GM12878 (cell line): Measurements from ENCODE around the gene RTN4RL1. TPM values are rescaled to one million over a fixed set of nuclear protein-coding genes. Genes with fewer than 3 reads are reported as not detected.

Experiments used
- EP300 ChIP-seq, 2 experiments: fragments of 150-350 bp in 1 of 2; IDR thresholded peaks; 2 replicates each; pipeline ENCODE4 v1.6.1; 2011 to 2012; ENCODE audit warnings: low read depth in 2 of 2, low read length in 2 of 2, borderline replicate concordance in 1 of 2, improper control_type of control experiment in 1 of 2, inconsistent platforms in 1 of 2; ENCODE audit not compliant: control insufficient read depth in 1 of 2
- IKZF2 ChIP-seq, 2 experiments: fragments of 450-650 bp; IDR thresholded peaks; 2 replicates each; pipeline ENCODE4 v1.6.1; 2017; ENCODE audit warnings: mild to moderate bottlenecking in 2 of 2, moderate library complexity in 2 of 2
- MTA2 ChIP-seq: fragments of 450-650 bp; IDR thresholded peaks from 2 replicates; pipeline ENCODE4 v1.6.1; 2016; ENCODE audit warnings: low read depth, mild to moderate bottlenecking, moderate library complexity
- NBN ChIP-seq: fragments of 450-650 bp; IDR thresholded peaks from 2 replicates; pipeline ENCODE4 v1.6.1; 2016
- NRF1 ChIP-seq: conservative IDR thresholded peaks from 2 replicates; pipeline ENCODE4 v1.6.1; 2011; ENCODE audit warnings: mild to moderate bottlenecking, low read depth, low read length, improper control_type of control experiment
- POLR2A ChIP-seq: IDR thresholded peaks from 2 replicates; pipeline ENCODE4 v1.6.1; 2011; ENCODE audit warnings: low read depth, mild to moderate bottlenecking, low read length
- POLR2AphosphoS2 ChIP-seq: IDR thresholded peaks from 2 replicates; pipeline ENCODE4 v1.6.1; 2011; ENCODE audit warnings: low read depth, mild to moderate bottlenecking, low read length, improper control_type of control experiment, moderate library complexity
- POU2F2 ChIP-seq: IDR thresholded peaks from 3 replicates; pipeline ENCODE4 v1.6.1; 2011; ENCODE audit warnings: low read depth, mild to moderate bottlenecking, low read length, borderline replicate concordance
- TAF1 ChIP-seq: IDR thresholded peaks from 2 replicates; pipeline ENCODE4 v1.6.1; 2011; ENCODE audit warnings: mild to moderate bottlenecking, low read depth, low read length, borderline replicate concordance
- ZNF274 ChIP-seq: IDR thresholded peaks from one replicate; pipeline ENCODE4 v1.8.0; 2011; ENCODE audit not compliant: insufficient read length, insufficient read depth
- polyA plus RNA-seq, 11 experiments: library from polyadenylated mRNA; depleted of rRNA in 4 of 11; unstranded in 6 of 11; stranded (reverse) in 5 of 11; fragments of >200 nt; fragmentation: Nextera tagmentation in 4 of 11; fragmentation: Illumina TruSeq in 1 of 11; extraction: Ambion mirVana in 4 of 11; extraction: Trizol in 1 of 11; gene quantifications; 1 replicate in 1 of 11; 2 replicates in 10 of 11; pipeline versions ENCODE4 v1.2.1 to v1.2.3, GENCODE V29; 2011 to 2016; ENCODE audit warnings: inconsistent platforms in 2 of 11, missing spikeins in 2 of 11, low read depth in 1 of 11
- total RNA-seq, 4 experiments: library from RNA; depleted of rRNA in 3 of 4; stranded (reverse); fragments of >200 nt in 3 of 4; fragmentation: Illumina TruSeq in 1 of 4; extraction: Trizol in 1 of 4; gene quantifications; 2 replicates each; pipeline versions ENCODE4 v1.2.1 to v1.2.3, GENCODE V29; 2013 to 2021
- TF ChIP-seq, protein P1 (sequence below): fragments of 450-650 bp; conservative IDR thresholded peaks from 2 replicates; pipeline ENCODE4 v1.6.1; 2017; ENCODE audit warnings: mild to moderate bottlenecking, moderate library complexity
- TF ChIP-seq, protein P2 (sequence below): IDR thresholded peaks from 2 replicates; pipeline ENCODE4 v1.6.1; 2012; ENCODE audit warnings: low read depth, low read length, improper control_type of control experiment
- TF ChIP-seq, protein P3 (sequence below): fragments of 450-650 bp; IDR thresholded peaks from 2 replicates; pipeline ENCODE4 v1.6.1; 2017; ENCODE audit warnings: mild to moderate bottlenecking, moderate library complexity
- TF ChIP-seq, protein P4 (sequence below): fragments of 450-650 bp; IDR thresholded peaks from 2 replicates; pipeline ENCODE4 v1.6.1; 2016; ENCODE audit warnings: mild to moderate bottlenecking
- TF ChIP-seq, protein P5 (sequence below): fragments of 450-650 bp; IDR thresholded peaks from 2 replicates; pipeline ENCODE4 v1.6.1; 2016; ENCODE audit warnings: mild to moderate bottlenecking
- TF ChIP-seq, protein P6 (sequence below), 3 experiments: IDR thresholded peaks in 2 of 3; conservative IDR thresholded peaks in 1 of 3; 2 replicates each; pipeline ENCODE4 v1.5.1; 2011; ENCODE audit warnings: low read depth in 3 of 3, low read length in 3 of 3, mild to moderate bottlenecking in 3 of 3, control low read depth in 2 of 3, moderate library complexity in 2 of 3, inconsistent platforms in 1 of 3, mixed read lengths in 1 of 3; ENCODE audit not compliant: control insufficient read depth in 2 of 3, insufficient read depth in 1 of 3; ENCODE audit errors: extremely low read depth in 1 of 3

RTN4RL1 gene
- total and polyA plus RNA-seq, 10 of the 15 experiments (the other 5 are each of a cell fraction or from before 2014, with no cell fraction given): 0.08 to 0.11 (median 0.10) TPM; not detected in 7

DNA sequence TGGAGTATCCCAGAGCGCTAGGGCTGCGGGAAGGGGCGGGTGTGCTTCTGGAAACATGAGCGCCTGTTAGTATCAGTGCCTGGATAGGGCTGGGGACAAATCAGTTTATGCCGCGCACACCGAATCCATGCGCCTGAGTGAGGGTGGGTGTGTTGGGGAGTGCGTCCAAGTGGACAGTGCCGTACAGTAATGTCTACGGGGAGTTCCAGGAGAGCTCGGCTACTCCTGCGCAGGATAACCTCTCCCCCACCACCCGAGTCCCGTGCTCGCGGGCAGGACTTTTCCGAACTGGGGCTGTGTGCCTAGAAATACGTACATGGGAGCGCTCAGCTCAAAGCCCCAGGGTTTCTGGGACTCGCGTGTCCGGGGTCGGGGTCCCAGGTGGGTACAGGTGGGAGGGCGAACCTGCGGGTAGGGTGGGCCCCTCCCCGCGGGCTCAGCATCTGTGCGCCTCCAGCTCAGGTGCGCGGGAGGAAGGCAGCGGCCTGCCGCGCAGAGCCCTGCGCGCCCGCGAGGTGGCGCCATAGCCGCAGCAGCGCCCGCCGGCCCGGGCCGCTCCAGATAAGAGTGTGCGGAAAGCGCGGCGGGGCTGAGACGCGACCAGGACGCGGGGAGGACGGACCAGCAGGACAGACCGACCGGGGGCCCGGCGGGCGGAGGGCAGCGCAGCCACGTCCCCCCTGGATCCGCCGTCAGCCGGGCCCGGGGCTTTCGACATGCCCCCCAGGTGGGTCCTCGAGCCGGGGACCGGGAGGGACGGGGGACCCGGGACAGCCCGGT, 29.6 kb upstream of the RTN4RL1 start, which contains the start of gene HIC1 (continued):
- TF ChIP-seq, protein P1, sequence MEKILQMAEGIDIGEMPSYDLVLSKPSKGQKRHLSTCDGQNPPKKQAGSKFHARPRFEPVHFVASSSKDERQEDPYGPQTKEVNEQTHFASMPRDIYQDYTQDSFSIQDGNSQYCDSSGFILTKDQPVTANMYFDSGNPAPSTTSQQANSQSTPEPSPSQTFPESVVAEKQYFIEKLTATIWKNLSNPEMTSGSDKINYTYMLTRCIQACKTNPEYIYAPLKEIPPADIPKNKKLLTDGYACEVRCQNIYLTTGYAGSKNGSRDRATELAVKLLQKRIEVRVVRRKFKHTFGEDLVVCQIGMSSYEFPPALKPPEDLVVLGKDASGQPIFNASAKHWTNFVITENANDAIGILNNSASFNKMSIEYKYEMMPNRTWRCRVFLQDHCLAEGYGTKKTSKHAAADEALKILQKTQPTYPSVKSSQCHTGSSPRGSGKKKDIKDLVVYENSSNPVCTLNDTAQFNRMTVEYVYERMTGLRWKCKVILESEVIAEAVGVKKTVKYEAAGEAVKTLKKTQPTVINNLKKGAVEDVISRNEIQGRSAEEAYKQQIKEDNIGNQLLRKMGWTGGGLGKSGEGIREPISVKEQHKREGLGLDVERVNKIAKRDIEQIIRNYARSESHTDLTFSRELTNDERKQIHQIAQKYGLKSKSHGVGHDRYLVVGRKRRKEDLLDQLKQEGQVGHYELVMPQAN: peak; percentile 55; the same call in 1 of the 2 replicates
- TF ChIP-seq POU2F2: peak; percentile 75; the same call in 2 of the 3 replicates
- TF ChIP-seq ZNF274: no peak
- TF ChIP-seq IKZF2 (IDR thresholded peaks at IDR 0.05): peak in 1 of 2 experiments; percentile 39; a peak in 3 of 4 replicates
- TF ChIP-seq, protein P2, sequence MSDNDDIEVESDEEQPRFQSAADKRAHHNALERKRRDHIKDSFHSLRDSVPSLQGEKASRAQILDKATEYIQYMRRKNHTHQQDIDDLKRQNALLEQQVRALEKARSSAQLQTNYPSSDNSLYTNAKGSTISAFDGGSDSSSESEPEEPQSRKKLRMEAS: peak; percentile 46
- TF ChIP-seq, protein P3, sequence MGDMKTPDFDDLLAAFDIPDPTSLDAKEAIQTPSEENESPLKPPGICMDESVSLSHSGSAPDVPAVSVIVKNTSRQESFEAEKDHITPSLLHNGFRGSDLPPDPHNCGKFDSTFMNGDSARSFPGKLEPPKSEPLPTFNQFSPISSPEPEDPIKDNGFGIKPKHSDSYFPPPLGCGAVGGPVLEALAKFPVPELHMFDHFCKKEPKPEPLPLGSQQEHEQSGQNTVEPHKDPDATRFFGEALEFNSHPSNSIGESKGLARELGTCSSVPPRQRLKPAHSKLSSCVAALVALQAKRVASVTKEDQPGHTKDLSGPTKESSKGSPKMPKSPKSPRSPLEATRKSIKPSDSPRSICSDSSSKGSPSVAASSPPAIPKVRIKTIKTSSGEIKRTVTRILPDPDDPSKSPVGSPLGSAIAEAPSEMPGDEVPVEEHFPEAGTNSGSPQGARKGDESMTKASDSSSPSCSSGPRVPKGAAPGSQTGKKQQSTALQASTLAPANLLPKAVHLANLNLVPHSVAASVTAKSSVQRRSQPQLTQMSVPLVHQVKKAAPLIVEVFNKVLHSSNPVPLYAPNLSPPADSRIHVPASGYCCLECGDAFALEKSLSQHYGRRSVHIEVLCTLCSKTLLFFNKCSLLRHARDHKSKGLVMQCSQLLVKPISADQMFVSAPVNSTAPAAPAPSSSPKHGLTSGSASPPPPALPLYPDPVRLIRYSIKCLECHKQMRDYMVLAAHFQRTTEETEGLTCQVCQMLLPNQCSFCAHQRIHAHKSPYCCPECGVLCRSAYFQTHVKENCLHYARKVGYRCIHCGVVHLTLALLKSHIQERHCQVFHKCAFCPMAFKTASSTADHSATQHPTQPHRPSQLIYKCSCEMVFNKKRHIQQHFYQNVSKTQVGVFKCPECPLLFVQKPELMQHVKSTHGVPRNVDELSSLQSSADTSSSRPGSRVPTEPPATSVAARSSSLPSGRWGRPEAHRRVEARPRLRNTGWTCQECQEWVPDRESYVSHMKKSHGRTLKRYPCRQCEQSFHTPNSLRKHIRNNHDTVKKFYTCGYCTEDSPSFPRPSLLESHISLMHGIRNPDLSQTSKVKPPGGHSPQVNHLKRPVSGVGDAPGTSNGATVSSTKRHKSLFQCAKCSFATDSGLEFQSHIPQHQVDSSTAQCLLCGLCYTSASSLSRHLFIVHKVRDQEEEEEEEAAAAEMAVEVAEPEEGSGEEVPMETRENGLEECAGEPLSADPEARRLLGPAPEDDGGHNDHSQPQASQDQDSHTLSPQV: peak; percentile 65; the same call in 1 of the 2 replicates
- peak; percentile 94 for TF ChIP-seq POLR2A
- TF ChIP-seq, protein P4, sequence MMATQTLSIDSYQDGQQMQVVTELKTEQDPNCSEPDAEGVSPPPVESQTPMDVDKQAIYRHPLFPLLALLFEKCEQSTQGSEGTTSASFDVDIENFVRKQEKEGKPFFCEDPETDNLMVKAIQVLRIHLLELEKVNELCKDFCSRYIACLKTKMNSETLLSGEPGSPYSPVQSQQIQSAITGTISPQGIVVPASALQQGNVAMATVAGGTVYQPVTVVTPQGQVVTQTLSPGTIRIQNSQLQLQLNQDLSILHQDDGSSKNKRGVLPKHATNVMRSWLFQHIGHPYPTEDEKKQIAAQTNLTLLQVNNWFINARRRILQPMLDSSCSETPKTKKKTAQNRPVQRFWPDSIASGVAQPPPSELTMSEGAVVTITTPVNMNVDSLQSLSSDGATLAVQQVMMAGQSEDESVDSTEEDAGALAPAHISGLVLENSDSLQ: no peak
- TF ChIP-seq, protein P5, sequence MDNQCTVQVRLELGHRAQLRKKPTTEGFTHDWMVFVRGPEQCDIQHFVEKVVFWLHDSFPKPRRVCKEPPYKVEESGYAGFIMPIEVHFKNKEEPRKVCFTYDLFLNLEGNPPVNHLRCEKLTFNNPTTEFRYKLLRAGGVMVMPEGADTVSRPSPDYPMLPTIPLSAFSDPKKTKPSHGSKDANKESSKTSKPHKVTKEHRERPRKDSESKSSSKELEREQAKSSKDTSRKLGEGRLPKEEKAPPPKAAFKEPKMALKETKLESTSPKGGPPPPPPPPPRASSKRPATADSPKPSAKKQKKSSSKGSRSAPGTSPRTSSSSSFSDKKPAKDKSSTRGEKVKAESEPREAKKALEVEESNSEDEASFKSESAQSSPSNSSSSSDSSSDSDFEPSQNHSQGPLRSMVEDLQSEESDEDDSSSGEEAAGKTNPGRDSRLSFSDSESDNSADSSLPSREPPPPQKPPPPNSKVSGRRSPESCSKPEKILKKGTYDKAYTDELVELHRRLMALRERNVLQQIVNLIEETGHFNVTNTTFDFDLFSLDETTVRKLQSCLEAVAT: 0 out of 2 replicates have a peak, but pooled peaks have one; percentile 31
- 0 out of 2 replicates have a peak, but pooled peaks have one; percentile 27 for TF ChIP-seq MTA2
- 0 out of 2 replicates have a peak, but pooled peaks have one; percentile 17 for TF ChIP-seq NRF1
- TF ChIP-seq EP300 (IDR thresholded peaks at IDR 0.05; ENCODE audit: borderline replicate concordance in 1 of 2, control insufficient read depth in 1 of 2, low read depth in 2 of 2, low read length in 2 of 2): 0 out of 4 replicates have a peak, but pooled peaks of 1 of the 2 experiments have one; percentile 8
- TF ChIP-seq TAF1: peak; percentile 54; the same call in 1 of the 2 replicates
- TF ChIP-seq POLR2AphosphoS2: peak; percentile 60; the same call in 1 of the 2 replicates
- TF ChIP-seq NBN: peak; percentile 48; the same call in 1 of the 2 replicates
- TF ChIP-seq, protein P6, sequence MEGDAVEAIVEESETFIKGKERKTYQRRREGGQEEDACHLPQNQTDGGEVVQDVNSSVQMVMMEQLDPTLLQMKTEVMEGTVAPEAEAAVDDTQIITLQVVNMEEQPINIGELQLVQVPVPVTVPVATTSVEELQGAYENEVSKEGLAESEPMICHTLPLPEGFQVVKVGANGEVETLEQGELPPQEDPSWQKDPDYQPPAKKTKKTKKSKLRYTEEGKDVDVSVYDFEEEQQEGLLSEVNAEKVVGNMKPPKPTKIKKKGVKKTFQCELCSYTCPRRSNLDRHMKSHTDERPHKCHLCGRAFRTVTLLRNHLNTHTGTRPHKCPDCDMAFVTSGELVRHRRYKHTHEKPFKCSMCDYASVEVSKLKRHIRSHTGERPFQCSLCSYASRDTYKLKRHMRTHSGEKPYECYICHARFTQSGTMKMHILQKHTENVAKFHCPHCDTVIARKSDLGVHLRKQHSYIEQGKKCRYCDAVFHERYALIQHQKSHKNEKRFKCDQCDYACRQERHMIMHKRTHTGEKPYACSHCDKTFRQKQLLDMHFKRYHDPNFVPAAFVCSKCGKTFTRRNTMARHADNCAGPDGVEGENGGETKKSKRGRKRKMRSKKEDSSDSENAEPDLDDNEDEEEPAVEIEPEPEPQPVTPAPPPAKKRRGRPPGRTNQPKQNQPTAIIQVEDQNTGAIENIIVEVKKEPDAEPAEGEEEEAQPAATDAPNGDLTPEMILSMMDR (IDR thresholded peaks at IDR 0.05 in 2 of 3, conservative IDR thresholded peaks at IDR 0.05 in 1 of 3; ENCODE audit: control insufficient read depth in 2 of 3, extremely low read depth in 1 of 3, insufficient read depth in 1 of 3, low read depth in 3 of 3, low read length in 3 of 3): peak; percentile 74 to 96 (median 88); a peak in 5 of 6 replicates
